CD4-positive, alpha-beta T cell treated with Interleukin-4 for 1 hour (primary cell): Measurements from ENCODE around the gene SHISA5.
A peak's percentile ranks its signal among the peaks of the same experiment; 100 is the strongest.
"Not testable (repeated sequence)": the region's sequence is repeated elsewhere in the genome, so short reads cannot be mapped to it uniquely, and the experiment has no call there.

Experiments used
- DNase-seq, 2 donors: peaks; one replicate each; pipeline ENCODE4 v3.0.0-alpha.2; 2020 to 2022

SHISA5 gene

DNA sequence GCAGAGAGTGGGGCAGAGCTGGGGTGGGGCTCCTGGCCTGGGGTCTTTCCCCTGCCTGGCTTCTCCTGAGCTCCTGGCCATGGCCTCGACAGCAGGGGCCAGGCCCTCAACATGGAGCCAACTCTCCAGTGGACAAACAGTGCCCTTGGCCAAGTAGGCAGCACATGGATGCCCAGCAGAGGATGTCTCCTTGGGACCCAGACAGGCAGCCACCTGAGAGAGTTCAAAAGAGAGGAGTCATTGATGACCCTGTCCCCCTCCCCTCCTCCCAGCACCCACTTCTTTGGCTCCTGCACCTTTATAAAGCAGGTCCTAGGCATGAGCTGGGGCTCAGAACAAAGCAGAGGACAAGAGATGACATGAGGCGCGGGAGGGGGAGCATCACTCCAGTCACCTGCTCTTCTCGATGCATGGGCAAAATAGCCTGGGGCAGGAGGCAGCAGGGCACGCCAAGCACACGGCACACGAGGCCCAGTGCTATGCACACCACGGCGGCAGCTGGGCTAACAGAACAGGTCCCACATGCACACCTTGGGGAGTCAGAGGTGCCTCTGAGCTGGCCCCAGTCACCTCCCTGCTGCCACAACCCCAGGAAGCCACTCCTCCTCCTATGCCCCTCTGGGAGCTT lies 27.4 kb downstream of the SHISA5 start:
- DNase-seq, result no peak

- no peak for DNase-seq
Measured at GRCh38 chr3:48475188-48475587, 28.8 kb downstream of the SHISA5 start.

DNA sequence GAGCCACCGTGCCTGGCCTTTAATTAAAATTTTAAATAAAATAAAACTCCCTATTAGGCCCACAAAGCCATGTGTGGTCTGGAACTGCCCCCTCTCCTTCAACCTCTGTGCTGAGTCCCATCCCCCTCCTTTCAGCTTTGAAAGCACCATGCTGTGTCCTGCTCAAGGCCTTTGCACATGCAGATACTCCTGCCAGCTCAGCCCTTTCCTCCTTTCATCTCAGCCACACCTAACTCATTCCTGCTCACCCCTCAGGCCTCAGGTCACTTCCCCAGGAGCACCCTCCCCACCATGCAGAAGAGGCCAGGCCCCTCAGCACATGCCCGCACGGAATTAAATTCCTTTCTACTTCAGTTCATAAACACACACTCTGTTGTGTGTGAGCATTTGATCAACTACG lies 29.4 kb downstream of the SHISA5 start:
- no peak for DNase-seq

- not testable (repeated sequence) for DNase-seq
Measured at GRCh38 chr3:48474031-48474430, 29.9 kb downstream of the SHISA5 start.

- DNase-seq, result no peak
Measured at GRCh38 chr3:48473617-48473952, 30.4 kb downstream of the SHISA5 start.

DNA sequence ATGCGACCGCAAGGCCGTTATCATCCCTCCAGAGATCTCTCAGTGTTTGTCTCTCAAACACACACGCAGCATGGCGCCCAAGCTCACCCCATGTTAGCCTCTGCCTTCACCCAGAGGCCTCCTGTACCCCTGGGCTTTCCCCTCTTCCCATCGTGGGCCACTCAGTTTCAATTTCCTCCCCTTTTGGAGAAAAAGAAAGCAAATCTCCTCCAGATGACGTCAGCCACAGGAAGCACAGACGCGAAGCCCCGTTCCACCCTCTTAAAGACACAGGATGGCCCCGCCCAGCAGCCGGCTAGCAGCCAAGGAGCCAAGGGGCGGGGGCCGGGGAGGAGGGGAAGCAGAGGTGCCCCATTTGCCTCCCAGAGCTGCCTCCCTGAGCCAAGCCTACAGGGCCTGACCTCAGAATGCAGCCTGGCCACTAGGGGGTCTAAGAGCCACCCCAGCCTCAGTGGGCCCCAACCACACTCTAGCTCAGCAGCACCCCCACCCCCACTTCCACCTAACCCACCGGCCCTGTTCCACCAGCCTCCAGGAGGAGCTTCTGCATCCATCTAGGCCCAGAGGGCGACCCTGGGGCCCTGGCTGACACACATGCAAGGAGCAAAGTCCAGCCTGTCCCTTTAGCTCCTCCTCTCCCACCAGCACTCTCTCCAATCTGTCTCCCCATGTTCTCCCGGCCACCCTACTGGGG lies 30.9 kb downstream of the SHISA5 start:
- DNase-seq, result peak; percentile 97 to 98

DNA sequence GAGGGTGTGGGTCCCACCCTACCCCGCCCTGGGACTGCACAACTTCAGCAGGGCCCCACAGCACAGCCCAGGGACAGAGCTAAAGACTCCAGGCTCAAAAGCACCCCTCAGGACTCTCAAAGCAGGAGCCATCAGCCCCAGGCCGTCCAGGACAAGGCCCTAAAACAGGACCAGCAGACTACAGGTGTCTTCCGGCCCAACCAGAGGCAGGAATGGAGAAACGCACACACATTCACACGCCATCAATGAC lies 31.4 kb downstream of the SHISA5 start:
- DNase-seq, result no peak

DNA sequence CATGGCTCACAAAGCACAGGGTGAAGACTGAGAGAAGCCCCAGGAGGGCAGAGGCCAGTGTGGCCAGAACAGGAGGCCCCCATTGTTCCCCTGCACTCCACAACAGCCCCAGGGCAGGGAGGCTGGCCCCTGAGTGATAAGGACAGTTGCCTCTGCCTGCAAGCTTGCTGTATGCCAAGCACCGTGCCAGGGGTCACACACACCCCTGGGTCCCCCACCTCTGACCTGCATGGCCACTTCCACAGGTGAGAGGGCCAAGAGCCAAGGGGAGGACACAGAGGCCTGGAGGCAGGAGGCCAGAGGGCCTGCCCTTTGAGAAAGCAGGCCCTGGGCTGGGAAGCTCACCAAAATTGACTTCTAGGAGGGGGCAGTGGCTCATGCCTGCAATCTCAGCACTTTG lies 33.7 kb downstream of the SHISA5 start:
- DNase-seq, result no peak

- DNase-seq, result no peak
Measured at GRCh38 chr3:48469046-48469915, 34.7 kb downstream of the SHISA5 start.

DNA sequence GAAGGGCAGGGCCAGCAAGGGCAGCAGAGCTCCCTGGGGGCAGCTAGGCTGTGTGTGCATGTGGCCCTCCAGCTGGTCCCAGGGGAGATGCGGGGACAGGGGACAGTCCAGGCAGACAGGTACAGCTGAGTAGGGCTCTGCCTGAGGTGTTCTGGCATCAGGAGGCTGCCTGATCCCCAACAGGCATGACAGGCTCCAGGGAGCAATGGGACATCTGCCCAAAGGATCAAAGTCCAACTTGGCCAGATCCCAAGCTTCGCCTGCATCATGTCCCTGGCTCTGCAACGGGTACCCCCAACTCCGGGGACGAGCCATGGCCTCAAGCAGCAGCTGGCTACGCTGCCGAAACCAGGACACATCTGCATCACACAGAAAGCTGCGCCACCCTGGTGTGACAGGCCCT lies 35.6 kb downstream of the SHISA5 start:
- no peak for DNase-seq

DNA sequence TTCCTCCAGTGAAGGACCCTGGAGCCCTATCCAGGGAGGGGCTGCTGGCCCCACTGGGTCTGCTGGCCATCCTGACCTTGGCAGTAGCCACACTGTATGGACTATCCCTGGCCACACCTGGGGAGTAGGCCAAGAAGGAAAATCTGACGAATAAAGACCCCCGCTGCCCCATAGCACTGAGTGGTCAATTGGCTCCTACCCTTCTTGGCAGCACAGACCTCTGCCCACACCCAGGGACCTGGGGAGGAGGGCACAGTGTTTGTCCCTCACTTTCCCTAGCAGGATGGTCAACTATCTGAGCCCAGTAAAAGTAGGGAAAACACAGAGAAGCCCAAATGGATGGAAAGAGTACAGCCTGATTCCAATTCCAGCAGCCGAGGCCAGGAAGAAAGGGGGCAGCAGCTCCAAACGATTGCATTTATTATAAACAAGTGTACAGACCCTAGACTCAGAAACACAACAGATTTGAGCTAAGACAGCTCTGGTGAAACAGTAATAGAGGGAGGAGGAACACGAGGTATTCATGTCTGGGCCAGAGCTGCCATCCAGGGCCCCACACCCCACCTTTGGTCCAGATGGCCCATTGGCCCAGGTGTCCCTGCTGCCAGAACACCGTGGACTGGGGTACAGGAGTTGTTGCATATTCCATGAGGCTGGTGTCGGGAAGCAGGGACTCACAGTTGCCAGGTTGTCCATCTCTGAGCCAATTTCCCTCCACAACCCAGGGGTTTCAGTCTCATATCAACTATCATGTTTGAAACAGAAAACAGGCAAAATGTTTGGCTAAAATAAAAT lies 36.3 kb downstream of the SHISA5 start:
- no peak for DNase-seq

GRCh38 chr3:48467110-48467454 lies 36.9 kb downstream of the SHISA5 start:
- no peak for DNase-seq

GRCh38 chr3:48466386-48467109 lies 37.4 kb downstream of the SHISA5 start:
- peak; percentile 22 to 43 for DNase-seq

- DNase-seq, result peak; percentile 81 to 92
Measured at GRCh38 chr3:48465531-48466378, 38.2 kb downstream of the SHISA5 start.

GRCh38 chr3:48465237-48465530 lies 38.8 kb downstream of the SHISA5 start:
- DNase-seq, result no peak

GRCh38 chr3:48464713-48465221 lies 39.2 kb downstream of the SHISA5 start:
- no peak for DNase-seq

DNA sequence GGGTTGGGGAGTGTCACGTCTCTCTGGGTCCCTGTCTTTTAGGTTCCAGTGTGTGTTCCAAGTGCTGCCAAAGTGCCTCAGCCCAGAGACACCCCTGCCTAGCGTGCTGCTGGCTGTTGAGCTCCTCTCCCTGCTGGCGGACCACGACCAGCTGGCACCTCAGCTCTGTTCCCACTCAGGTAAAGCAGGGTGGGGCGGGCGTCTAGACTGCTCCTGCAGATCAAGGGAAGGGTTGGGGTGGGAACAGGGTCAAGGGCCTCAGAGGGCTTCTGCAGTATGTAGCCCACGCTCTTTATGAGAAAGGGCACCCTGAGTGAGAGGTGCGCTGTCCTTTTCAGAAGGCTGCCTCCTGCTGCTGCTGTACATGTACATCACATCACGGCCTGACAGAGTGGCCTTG lies 40.3 kb downstream of the SHISA5 start:
- no peak for DNase-seq

- DNase-seq, result not testable (repeated sequence)
Measured at GRCh38 chr3:48461767-48462166, 42.2 kb downstream of the SHISA5 start.

- DNase-seq, result no peak
Measured at GRCh38 chr3:48460517-48460902, 43.5 kb downstream of the SHISA5 start.

DNA sequence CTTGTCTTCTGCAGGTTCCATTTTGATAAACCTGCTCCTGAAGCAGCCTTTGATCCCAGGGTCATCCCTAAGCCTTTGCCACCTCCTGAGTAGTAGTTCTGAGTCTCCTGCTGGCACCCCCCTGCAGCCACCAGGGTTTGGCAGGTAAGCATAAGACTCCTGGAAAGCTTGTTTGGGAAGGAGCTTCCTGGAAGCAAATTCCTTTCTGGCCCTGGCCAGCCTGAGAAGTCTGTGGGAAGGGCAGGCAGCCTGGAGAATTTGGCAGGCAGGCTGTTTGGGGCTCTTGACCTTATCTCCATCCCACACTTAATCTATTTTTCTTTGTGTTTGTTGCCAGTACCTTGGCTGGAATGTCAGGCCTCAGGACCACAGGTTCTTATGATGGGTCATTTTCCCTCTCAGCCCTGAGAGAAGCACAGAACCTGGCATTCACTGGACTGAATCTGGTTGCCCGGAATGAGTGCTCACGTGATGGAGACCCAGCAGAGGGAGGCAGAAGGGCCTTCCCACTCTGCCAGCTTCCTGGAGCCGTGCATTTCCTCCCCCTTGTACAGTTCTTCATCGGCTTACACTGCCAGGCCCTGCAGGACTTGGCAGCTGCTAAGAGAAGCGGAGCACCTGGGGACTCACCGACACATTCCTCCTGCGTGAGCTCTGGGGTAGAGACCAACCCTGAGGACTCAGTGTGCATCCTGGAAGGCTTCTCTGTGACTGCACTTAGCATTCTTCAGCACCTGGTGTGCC lies 44.0 kb downstream of the SHISA5 start:
- no peak for DNase-seq

DNA sequence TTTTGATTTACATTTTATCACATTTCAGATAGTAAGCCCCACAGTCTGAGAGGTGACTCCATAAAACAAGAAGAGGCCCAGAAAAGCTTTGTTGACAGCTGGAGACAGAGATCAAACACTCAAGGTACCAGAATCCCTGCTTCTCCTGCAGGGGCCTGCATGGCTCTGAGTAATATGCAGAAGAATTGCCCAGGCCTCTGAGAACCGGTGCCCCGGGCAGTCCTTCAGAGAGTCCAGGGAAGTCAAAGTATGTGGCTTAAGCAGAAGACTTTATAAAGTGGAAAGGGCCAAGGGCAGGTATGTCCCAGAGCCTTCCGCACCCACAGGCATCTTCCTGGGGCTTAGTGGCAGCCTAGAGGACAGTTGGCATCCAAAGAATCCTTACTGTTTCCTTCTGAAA lies 44.6 kb downstream of the SHISA5 start:
- DNase-seq, result no peak
